Stimulated activated CD4-positive, alpha-beta T cell treated with anti-CD3 and anti-CD28 coated beads, Interleukin-1b, Interleukin-23, amount 100 ng/mL, for 1 hour (primary cell): Measurements from ENCODE around the gene DGKB.

ENCODE experiments used
- DNase-seq, 2 donors: peaks; one replicate each; pipeline ENCODE4 v3.0.0-alpha.2; 2020; ENCODE audit warnings: low read depth in 2 of 2

Gene DGKB

GRCh38 chr7:14760730-14761478 lies 141.6 kb downstream of the DGKB start:
- no peak for DNase-seq

DNA sequence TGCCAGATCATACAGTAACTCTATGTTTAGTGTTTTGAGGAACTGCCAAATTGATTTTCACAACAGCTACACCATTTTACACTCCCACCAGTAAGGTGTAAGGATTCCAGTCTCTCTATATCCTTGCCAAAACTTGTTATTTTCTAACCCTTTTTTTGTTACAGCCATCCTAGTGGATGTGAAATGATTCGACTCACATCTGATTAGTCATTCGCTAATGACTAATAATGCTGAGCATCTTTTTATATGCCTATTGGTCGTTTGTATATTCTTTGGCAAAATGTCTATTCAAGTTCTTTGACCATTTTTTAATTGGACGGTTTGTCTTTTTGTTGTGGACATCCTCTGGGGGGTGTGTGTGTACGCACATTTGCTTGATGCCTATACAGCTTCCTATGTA lies 142.8 kb downstream of the DGKB start:
- no peak for DNase-seq

DNA sequence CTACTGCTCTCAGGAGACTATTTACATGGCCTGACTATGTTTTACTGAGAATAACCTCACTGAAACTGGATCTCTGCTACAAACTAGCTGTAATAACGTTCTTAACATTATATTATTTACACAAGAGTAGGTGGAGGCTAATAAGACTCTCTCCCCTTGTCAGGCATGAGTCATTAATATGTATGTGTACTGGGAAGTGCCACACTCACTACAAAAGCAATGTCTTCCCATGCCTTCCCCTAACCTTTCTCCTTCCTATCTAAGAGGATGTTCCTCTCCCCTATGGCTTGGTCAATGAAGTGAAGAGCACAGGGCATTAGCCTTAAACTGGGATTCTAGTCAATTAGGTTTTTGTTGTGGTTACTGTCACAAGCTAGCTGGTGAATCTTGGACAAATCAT lies 147.9 kb downstream of the DGKB start:
- DNase-seq = no peak

GRCh38 chr7:14752301-14752700 lies 150.2 kb downstream of the DGKB start:
- no peak for DNase-seq

GRCh38 chr7:14751461-14751860 lies 151.1 kb downstream of the DGKB start:
- no peak for DNase-seq

DNA sequence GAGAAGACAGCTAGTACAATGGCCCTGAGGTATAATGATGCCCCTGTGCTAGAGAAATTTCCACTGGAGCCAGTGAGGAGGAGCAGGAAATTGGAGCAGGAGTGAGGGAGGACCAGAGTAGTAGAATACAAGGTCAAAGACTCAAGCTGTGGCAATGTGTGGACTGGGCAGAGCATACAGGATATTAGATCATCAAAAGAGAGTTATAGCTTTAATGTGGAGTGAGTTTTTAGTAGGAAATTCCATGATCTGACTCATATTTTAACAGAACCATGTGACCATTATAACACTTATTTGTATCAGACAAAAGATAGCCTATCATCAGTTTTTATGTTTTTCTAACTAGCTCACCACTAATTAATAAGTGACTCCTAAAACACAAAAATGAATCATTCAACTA lies 154.1 kb downstream of the DGKB start:
- no peak for DNase-seq

DNA sequence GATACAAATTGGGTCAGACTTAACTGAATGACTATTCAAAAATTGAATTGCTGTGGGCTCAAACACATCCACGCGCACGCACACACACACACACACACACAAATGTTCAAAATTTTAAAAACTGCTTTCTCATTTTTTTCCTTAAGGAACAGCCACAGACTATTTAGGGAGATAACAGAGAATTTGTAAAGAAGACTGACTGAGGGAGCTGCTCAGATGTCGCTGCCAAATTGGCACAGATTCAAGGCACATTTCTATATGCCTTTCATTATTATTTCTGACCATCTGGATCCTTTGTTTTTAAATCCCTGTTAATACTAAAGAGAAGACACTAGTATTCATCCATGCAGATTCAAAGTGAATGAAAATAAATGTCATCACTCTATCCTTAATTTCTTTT lies 154.8 kb downstream of the DGKB start:
- DNase-seq = no peak

GRCh38 chr7:14745076-14745475 lies 157.5 kb downstream of the DGKB start:
- no peak for DNase-seq

GRCh38 chr7:14740606-14741005 lies 161.9 kb downstream of the DGKB start:
- no peak for DNase-seq

DNA sequence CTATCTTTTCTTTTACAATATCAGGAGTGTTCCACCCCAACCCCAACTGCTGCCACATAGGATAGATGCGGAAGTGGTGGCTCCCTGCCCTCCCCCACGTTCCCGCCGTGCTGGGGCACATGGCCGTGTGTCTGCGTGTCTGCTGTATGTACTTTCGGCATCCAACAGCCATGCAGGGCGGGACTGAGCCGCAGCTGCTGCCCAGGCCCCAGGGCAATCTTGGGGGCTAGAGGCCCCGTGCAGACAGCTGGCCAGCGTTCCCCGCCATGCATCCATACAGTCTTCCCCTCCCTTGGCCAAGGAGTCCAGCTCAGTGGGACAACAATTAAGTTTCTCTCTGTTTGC lies 162.7 kb downstream of the DGKB start:
- DNase-seq = no peak

GRCh38 chr7:14739168-14739840 lies 163.2 kb downstream of the DGKB start:
- no peak for DNase-seq

GRCh38 chr7:14738086-14738485 lies 164.5 kb downstream of the DGKB start:
- no peak for DNase-seq

DNA sequence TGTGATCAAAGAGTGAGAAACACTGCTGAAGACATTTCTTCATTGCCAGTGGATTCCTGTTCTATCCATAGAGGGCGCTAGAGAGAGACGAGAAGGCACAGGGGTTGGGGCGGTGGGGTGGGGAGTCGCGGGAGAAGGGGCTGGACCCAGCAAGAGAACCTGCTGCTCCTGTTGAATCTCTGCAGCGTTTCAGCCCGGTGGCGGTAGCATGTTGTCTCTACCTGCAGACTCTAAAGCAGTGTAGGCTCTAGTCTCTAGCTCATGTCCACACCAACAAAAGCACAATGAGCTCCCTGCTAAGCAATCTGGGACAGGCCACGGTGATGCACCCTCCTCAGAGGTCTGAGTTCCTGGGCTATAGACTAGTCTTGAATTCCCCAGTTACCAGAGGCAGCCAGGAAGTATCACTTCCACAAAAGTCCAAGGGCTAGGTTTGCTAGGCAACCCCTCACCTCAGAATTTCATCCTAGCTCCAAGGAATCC lies 167.7 kb downstream of the DGKB start:
- DNase-seq = no peak

GRCh38 chr7:14720785-14721184 lies 181.8 kb downstream of the DGKB start:
- DNase-seq = no peak

DNA sequence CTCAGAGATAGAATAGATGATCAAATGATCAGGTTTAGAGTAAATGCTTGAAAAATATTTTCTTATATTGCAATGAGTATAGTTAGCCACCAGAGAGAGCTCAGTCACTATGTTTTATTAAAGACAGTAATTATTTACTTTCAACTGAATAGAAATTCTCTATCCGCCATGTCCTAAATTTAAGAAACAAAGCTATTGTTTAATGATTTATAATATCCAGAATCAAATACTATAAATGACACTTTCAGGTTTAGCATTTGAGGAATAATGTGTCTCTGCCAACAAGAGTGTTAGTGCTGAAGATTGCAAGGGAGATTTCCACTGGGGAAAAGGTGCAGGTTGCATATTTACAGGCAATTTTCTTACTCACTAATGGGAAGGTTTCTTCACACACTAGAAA lies 184.7 kb downstream of the DGKB start:
- no peak for DNase-seq

DNA sequence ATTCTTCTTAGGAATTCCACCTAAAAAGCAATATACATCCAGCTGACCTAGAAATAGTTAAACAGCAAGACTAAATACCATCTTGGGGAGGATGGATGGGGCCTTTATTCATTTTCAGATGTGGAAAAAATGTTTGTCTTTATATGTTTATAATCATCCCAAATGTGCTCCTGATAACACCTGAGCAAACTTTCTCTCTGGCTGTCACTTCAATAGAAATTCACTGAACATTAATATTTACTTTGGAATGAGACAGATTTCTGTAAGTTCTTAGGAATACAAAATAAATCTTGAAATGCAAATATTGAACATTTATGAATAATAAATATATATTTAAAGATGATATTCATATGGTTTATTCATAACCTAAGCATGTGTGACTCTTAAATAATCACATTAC lies 185.4 kb downstream of the DGKB start:
- no peak for DNase-seq

DNA sequence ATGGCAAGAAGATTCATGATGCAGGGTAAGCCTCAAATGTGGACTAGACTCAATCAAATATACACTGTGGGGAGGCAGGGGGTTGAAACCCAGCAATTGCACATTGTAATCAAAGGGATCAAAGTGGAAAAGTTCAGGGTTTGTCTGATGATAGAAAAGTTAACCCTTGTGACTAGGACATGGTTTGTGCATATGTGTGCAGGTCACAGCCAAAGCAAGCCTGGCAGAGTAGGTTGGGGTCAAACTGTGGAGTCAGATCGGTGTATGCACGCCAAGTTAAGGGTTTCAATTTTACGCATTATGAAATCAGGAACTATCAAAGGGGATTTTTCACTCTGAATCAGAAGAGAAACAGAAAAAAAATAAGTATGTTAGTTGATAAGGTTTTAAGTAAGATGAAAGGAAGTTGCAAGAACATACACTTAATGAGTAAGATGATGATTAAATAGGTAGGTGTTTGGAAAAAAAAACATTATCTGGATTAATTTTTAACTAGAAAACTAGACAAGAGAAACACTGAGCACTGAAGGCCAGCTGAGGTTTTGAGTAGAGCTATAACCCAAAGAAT lies 188.3 kb downstream of the DGKB start:
- DNase-seq = no peak

GRCh38 chr7:14698239-14698638 lies 204.3 kb downstream of the DGKB start:
- DNase-seq = no peak

DNA sequence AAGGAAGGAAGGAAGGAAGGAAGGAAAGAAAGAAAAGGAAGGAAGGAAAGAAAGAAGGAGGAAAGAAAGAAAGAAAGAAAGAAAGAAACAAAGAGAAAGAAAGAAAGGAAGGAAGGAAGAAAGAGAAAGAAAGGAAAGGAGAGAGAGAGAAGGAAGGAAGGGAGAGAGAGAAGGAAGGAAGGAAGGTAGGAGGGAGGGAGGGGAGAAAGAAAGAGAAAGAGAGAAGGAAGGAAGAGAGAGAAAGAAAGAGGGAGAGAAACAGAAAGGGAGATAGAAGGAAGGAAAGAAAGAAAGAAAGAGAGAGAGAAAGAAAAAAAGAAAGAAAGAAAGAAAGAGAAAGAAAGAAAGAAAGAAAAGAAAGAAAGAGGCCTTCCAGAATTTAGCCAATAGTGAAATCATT lies 204.9 kb downstream of the DGKB start:
- DNase-seq = no peak

- peak; percentile 6 to 18 for DNase-seq
Measured at GRCh38 chr7:14691597-14692203, 210.9 kb downstream of the DGKB start.

DNA sequence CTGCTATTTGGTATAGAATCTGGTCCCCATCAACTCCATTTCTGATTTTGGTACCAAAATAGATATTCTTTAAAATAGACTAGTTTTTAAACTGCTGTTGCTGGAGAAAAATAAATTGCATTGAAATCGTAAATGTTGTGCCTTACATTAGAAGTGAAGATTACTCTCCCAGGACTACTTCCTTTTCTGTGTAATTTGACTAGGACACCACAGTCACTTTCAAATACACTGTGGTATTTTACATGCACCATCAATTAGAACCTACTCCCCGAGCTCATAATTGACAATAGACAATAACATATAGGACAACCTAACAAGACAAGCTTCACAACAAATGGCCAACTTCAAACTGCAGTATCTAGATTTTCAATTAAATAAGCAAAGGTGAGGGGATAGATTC lies 211.5 kb downstream of the DGKB start:
- DNase-seq = no peak

GRCh38 chr7:14690486-14690885 lies 212.1 kb downstream of the DGKB start:
- DNase-seq = no peak

DNA sequence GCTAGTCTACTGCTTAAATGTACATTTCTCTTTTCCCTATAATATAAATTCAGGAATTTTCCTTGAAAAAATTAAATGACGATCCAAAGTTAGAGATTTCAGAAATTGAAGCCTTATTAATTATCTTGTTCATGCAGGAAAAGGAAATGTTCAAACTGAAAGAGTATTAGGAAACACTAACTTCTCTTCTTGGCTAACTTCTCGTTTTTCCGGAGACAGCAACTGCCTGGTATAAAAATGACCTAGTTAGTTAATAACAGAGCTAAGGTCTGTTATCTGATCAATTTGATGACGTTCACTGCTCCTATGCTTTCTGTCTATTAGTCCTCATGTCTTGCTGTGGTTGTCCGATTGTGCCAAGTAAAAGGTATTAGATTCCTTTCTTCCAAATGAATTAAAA lies 212.5 kb downstream of the DGKB start:
- no peak for DNase-seq
